Measurements from ENCODE around the gene PUM2. TPM values are rescaled to one million over a fixed set of nuclear protein-coding genes. Genes with fewer than 3 reads are reported as not detected.

The PUM2 gene
- total and polyA plus RNA-seq, 4 donors, result 27.4 to 145 (median 51.0) TPM

DNA sequence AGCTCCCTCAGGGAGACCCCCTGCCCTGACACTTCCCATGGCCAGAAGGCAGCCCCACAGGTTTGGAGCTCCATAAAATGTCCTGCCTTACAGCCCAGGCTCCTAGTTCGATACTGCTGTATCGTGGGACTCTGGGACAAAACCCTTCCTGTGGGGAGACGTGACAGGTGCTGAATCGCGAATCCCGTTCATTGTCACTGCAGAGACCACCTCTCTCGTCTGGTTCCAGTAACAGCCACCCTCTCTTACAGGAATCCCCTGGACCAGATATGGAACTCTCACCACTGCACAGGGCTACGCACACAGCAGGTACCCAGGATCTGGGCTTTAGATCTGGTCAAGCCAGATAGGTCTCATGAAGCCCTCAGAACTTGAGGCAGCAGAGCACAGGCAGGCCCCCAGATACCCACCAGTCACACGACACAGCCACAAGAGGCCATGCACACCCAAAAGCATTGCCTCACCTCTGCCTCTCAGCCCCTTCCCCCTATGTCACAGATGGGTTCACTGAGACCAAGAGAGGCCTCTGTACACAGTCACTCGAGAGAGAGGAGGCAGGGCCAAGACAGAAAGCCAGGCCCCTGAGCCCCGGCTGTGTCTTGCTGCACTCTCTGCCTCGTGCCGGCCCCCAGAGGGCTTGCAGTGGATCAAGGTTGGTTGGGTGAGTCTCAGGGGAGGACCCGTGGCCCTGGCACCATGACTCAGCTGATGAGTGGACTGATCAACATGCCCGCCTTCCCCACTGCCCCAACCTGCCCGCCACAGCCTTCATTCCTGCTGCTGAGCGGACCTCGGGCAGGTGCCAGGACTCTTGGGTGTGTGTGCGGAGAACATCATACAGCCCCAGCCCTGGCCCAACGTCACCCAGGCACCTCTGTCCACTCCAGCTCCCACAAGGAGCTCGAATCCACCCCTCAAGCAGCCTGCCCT lies 133.3 kb downstream of the PUM2 start:
- H3K9me3 ChIP-seq (ENCODE audit: control insufficient read depth in 4 of 4, insufficient read depth in 3 of 4, low read length in 3 of 4), result no peaks in the 10 kb centered on the region
- TF ChIP-seq, protein P1, sequence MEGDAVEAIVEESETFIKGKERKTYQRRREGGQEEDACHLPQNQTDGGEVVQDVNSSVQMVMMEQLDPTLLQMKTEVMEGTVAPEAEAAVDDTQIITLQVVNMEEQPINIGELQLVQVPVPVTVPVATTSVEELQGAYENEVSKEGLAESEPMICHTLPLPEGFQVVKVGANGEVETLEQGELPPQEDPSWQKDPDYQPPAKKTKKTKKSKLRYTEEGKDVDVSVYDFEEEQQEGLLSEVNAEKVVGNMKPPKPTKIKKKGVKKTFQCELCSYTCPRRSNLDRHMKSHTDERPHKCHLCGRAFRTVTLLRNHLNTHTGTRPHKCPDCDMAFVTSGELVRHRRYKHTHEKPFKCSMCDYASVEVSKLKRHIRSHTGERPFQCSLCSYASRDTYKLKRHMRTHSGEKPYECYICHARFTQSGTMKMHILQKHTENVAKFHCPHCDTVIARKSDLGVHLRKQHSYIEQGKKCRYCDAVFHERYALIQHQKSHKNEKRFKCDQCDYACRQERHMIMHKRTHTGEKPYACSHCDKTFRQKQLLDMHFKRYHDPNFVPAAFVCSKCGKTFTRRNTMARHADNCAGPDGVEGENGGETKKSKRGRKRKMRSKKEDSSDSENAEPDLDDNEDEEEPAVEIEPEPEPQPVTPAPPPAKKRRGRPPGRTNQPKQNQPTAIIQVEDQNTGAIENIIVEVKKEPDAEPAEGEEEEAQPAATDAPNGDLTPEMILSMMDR (IDR thresholded peaks at IDR 0.05; ENCODE audit: control extremely low read depth, extremely low read depth), result no peak
- DNase-seq (no peak), ATAC-seq (ENCODE audit: insufficient read depth, low FRiP score) (peak; percentile 67)
- peaks cover 0 to 22% (median 12%) of the 10 kb centered on the region in 5 donors for H3K4me1 ChIP-seq (ENCODE audit: control insufficient read depth in 5 of 5, insufficient read depth in 5 of 5, low read length in 5 of 5)
- H3K27ac ChIP-seq (ENCODE audit: low read depth in 1 of 2, low read length in 1 of 2), result peak overlapping the region in 1 of 2 donors; percentile 75
- no peak overlapping the region for H3K4me3 ChIP-seq
- H3K9ac ChIP-seq (ENCODE audit: insufficient read depth in 1 of 2, low read length in 2 of 2), result no peak overlapping the region
- H3K36me3 ChIP-seq (ENCODE audit: control insufficient read depth in 4 of 4, insufficient read depth in 4 of 4, low read length in 4 of 4), result no peaks in the 10 kb centered on the region
- 76 to 88% methylated on average over 21 of the region's 21 CpGs for WGBS, 2 donors
- H3K27me3 ChIP-seq (ENCODE audit: control insufficient read depth in 3 of 3, insufficient read depth in 3 of 3, low read length in 2 of 3), result no peaks in the 10 kb centered on the region

DNA sequence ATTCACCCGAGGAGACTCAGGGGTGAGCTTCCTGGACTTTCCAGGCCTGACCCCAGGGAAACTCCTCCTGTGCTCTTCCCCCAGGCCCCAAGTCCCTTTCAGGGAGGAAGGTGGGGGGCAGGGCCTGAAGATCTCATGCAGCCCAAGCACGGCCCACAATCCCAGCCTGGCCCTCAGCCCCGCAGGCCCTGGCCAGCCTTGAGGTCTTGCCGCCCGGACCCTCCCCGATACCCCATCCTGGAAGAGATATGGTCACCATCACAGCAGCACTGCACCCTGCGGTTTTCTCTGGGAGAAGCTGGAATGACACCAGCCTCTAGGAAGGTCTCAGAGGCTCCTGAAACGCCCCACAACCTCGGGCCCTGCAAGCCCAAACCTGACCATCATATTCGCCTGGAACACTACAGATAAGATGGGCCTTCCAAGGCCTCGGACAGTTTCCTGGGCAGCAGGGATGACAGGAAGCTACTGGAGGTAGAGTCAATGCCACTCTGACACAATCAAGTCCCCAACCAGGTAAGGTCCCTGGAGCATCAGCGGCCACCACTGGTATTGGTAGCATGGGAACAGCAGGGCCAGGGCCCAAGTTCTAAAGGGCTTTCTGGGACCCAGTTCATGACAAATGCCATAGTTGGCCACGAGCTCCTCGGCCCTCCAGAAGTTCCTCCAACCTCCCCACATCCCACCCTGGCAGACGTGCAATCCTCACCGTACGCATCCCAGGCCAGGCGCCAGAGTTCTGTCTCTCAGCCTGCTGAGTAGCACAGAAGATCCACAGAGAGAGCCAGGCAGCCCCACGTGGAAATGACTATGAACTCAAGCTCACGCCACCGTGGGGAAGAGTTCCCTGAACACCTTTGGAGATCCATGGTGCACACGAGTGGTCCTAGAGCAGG lies 134.3 kb downstream of the PUM2 start:
- Histone ChIP-seq H3K9me3 (ENCODE audit: control insufficient read depth in 4 of 4, insufficient read depth in 3 of 4, low read length in 3 of 4) (no peaks in the 10 kb centered on the region), H3K27ac (ENCODE audit: low read depth in 1 of 2, low read length in 1 of 2) (peak overlapping the region in 1 of 2 donors; percentile 69), H3K4me1 (ENCODE audit: control insufficient read depth in 5 of 5, insufficient read depth in 5 of 5, low read length in 5 of 5) (peaks cover 0 to 22% (median 12%) of the 10 kb centered on the region in 5 donors), H3K9ac (ENCODE audit: insufficient read depth in 1 of 2, low read length in 2 of 2) (no peak overlapping the region), H3K27me3 (ENCODE audit: control insufficient read depth in 3 of 3, insufficient read depth in 3 of 3, low read length in 2 of 3) (no peaks in the 10 kb centered on the region), H3K36me3 (ENCODE audit: control insufficient read depth in 4 of 4, insufficient read depth in 4 of 4, low read length in 4 of 4) (no peaks in the 10 kb centered on the region), H3K4me3 (no peak overlapping the region)
- DNase-seq (no peak), ATAC-seq (ENCODE audit: insufficient read depth, low FRiP score) (no peak)
- WGBS, 2 donors, result 87 to 88% methylated on average over 22 of the region's 22 CpGs
- TF ChIP-seq, protein P1 (IDR thresholded peaks at IDR 0.05; ENCODE audit: control extremely low read depth, extremely low read depth), result no peak

DNA sequence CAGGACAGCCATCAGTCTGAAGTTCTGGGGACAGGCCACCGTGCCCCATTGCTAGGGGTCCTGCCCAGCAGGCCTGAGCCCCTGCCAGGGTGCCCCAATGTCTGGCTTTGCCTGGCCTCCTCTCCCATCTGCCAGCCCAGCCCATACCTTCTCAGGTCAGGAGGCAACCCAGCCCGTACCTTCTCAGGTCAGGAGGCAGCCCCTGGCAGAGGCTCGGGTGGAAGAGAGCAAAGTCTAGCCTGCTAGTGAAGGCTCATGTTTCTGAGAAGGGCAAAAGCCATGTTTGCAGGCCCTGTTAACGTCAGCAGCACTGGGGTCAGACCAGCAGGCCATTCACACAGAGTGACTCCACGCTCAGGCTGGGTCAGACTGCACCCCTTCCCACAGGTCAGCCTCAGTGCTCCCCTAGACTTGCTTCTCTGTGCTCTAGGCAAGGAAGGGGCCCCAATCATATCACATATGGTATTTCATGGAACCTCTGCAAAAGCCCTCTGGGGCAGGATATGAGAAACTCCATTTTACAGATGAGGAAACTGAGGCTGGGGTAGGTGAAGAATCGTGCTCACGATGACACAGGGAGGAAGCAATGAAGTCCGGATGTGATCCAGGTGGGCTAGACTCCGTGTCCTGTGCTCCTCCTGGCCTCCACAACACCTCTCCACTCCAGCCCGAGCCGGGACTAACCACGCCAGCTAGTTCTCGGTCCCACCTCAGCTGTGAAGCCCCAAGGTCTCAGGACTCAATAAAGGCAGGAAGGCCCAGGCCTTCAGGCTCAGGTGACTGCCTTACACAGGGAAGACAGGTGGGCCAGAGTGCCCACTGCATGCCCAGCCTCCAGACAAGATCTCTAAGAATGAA lies 135.2 kb downstream of the PUM2 start:
- Histone ChIP-seq H3K4me3 (no peak overlapping the region), H3K27ac (ENCODE audit: low read depth in 1 of 2, low read length in 1 of 2) (peak overlapping the region in 1 of 2 donors; percentile 28), H3K9ac (ENCODE audit: insufficient read depth in 1 of 2, low read length in 2 of 2) (no peak overlapping the region), H3K36me3 (ENCODE audit: control insufficient read depth in 4 of 4, insufficient read depth in 4 of 4, low read length in 4 of 4) (no peaks in the 10 kb centered on the region), H3K9me3 (ENCODE audit: control insufficient read depth in 4 of 4, insufficient read depth in 3 of 4, low read length in 3 of 4) (no peaks in the 10 kb centered on the region), H3K4me1 (ENCODE audit: control insufficient read depth in 5 of 5, insufficient read depth in 5 of 5, low read length in 5 of 5) (peaks cover 0 to 22% (median 12%) of the 10 kb centered on the region in 5 donors), H3K27me3 (ENCODE audit: control insufficient read depth in 3 of 3, insufficient read depth in 3 of 3, low read length in 2 of 3) (no peaks in the 10 kb centered on the region)
- ATAC-seq (ENCODE audit: insufficient read depth, low FRiP score) (no peak), DNase-seq (no peak)
- TF ChIP-seq, protein P1 (IDR thresholded peaks at IDR 0.05; ENCODE audit: control extremely low read depth, extremely low read depth), result no peak
- 83 to 87% methylated on average over 13 of the region's 13 CpGs for WGBS, 2 donors

Data from lung (tissue), 12 donors.